Daoy (cell line): ENCODE data around the gene ADCY2. TPM values are rescaled to one million over a fixed set of nuclear protein-coding genes. Genes with fewer than 3 reads are reported as not detected.

Experiments
- DNase-seq: peaks from one replicate; pipeline ENCODE4 v3.0.0-alpha.2; 2015; ENCODE audit warnings: low read depth
- total RNA-seq: library from RNA; depleted of rRNA; stranded (reverse); fragments of >200 nt; shearing (Covaris generic); gene quantifications from 2 replicates; pipeline ENCODE4 v1.2.3, GENCODE V29; 2014

ADCY2 gene
- total RNA-seq, 1 experiment from 2014 or later, result 0.86 TPM

DNA sequence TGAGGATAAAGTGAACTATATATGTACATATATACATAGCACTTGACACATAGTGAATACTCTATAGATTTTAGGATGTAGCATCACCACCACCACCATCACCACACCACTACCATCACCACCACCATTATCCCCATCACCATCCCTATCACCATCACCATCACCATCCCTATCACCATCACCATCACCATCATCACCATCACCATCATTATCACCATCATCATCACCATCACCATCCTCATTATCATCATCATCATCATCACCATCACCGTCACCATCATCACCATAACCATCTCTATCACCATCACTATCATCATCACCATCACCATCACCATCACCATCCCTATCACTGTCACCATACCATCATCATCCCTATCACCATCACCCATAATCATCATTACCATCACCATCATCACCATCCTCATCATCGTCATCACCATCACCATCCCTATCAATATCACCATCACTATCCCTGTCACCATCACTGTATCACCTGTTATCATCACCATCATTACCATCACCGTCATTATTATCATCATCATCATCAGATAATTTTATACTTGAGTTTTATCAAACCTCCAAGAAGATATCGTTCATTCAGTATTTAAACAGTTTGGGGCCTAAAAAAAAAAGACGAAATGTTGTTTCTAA is 345.6 kb downstream of the ADCY2 start:
- no peak for DNase-seq

DNA sequence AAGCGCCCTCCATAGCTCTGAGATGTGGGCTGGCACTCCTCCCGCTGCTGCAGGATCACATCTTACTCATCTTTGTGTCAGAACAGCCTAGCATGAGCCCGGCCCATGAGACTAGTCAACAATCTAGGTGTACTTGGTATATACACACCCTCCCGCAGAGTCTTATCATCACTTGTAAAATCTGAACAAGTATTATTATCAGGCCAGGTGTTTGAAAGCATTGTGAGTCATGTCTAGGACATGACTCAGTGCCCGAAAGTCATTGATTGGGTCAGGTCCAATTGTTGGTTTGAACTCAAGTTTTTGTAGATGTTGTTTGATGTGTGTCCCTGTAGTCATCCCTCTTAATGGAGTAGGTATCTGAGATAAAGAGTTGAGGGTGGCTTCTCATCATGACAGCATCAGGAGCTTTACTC is 346.3 kb downstream of the ADCY2 start:
- DNase-seq, result peak; percentile 98

- peak; percentile 73 for DNase-seq
Measured at GRCh38 chr5:7745882-7746610, 350.1 kb downstream of the ADCY2 start.

- DNase-seq, result no peak
Measured at GRCh38 chr5:7747728-7748127, 351.8 kb downstream of the ADCY2 start.

- DNase-seq, result no peak
Measured at GRCh38 chr5:7749626-7750025, 353.7 kb downstream of the ADCY2 start.

DNA sequence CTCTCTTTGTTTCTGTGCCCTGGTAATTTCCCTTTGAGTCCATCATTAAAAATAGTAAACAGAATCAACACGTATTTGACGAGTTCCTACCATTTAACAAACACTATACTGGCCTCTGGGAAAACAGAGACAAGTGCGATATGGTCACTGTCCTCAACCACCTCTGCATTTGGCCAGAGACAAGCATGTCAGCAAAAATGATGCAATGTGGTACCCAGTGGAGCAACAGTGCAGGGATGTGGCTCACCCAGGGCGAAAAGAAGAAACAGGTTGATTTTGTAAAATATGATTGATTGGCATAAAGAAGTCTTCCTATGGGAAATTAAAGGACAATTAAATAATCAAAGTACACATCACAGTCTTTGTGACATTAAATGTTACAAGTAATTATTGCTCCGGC is 355.9 kb downstream of the ADCY2 start:
- no peak for DNase-seq

DNA sequence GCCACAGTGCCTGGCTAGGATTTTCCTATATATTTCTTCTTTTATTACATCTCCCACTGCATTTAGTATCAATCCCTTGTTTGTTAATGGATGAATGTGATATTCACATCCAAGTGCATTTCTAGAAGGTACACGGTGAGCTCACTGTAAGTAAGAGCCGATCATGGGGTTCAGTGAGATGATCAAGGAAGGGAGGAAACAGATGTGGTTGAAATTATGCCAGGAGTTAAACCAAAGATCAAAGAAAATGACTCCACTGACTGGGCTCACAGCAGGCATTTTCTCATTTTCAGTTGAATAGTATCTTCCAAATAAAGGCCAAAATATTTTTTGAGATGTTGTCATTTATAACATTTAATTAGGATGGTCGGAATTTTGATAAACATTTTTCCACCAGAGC is 357.2 kb downstream of the ADCY2 start:
- DNase-seq, result no peak

GRCh38 chr5:7753596-7753995 is 357.7 kb downstream of the ADCY2 start:
- DNase-seq, result no peak

DNA sequence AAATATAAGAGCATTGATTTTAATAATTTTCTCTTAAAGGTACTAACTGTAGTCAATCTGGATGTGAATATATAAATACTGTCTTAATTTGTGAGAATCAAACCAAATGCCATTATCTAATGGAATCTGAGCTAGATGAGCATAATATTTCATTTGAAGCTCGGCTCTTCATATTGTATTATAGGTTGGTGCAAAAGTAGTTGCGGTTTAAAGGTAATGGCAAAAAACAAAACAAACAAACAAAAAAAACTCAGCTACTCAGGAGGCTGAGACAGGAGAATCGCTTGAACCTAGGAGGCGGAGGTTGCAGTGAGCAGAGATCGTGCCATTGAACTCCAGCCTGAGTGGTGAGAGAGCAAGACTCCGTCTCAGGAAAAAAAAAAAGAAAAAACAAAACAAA is 358.6 kb downstream of the ADCY2 start:
- no peak for DNase-seq

DNA sequence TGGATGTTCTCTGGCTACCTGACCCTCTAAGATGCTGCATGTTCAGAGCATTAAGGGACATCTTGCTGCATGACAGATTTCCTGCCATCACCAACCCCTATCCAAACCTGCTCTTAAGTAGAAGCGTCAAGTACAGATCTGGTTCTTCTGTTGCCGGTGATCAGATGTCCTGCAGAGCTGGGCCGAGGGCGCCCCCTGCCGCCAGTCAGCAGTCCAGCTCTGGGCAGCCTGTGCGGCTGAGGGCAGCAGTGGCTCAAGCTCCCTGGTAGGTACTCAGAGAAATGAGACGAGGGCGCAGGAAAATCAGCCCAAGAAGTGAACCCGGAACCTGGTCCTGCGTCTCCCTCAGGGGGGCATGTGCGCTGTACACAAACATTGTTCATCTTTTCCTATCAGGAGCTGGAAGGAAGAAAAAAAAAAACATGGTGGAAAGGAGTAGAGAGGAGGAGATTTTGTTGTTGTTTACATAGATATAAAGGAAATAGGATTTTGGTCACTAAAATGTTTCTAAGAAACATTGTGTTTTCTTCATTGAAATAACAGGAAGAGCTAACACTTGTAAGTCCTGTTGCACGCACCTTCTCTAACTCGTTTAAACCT is 359.2 kb downstream of the ADCY2 start:
- DNase-seq, result peak; percentile 84

DNA sequence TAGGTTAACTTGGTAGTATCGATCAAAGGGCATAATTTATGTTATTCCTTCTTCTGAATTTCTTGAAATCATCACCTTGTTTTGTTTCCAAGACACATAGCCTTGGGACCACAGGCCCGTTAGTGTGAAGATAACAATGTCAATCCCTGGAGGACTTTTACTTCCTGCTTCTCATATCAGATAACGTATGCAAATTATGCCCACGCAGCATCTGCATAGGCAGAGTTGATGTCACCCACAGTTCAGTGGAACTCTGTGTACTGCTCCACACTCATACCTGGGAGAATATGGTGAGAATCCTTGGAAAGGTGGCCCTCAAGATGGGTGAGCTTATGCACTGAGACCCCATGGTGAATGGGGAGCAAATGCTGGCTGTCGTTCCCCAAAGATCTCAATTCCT is 360.0 kb downstream of the ADCY2 start:
- DNase-seq, result no peak

DNA sequence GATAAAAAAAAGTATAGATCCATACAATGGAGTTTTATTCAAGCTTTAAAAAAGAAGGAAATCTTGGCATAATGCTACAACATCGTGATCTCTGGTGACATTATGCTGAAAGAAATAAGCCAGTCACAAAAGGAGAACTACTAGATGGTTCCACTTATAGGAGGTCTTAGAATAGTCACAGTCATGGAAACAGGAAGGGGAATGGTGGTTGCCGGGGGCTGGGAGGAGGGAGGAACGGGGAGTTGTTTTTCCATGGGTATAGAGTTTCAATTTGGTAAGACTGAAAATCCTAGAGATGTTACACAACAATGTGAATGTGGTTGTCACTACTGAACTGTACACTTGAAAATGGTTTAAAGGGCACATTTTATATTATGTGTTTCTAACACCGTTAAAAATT is 360.5 kb downstream of the ADCY2 start:
- DNase-seq, result peak; percentile 57

DNA sequence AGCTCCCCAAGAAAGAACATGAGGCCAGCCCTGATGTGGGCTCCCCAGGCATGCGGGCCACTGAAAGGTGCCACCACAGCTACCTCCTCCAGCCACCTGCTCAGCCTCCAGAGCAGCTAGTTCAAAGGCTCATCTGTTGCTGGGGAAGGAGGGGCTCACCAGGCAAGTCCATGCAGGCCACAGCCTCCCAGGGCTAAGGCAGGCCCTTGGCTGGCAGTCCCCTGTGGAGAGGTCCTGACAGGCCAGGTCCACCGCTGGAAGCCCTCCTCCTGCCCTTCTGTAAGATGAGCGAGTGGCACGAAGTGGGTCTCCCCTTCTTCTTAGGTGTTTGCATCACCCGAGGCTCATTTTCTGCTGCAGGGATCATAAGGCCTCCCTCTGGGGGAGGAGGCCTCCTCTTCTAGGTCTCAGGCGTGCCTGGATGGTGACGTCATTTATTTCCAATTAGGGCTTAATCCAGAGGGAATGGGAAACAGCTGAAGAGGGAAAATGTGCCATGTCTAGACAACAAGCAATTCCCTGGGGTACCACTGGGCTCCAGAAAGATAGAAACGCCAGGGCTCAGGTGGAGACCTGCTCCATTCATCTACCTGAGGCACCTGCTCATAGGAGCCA is 363.4 kb downstream of the ADCY2 start:
- DNase-seq, result peak; percentile 54

DNA sequence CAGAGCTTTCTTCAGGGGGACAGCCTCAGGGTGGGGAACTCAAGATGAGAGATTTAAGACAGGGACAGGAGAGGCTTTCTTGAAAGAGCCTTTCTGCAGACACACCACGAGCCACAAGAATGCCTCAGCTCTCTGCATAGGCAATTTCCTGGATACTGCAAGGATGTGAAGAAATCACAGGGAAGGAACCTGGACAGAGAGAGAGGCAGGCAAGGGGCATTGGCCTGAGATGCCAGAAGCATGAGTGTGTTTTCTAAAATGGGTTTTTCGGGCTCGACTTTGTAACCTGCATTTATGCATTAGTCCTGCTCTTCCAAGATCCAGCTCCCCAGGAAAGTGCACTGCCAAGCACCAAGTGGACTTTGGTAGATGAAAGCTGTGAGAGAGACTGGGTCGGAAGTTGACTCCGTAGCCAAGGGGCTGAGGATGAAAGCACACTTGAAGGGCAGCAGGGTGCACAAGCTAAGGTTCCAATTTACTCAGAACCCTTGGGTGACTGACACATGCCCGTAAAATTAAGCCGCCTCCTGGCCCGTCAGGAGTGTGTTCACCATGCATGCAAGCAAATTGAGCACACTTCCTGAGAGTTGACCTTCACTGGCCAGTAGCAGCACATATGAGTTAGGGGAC is 364.1 kb downstream of the ADCY2 start:
- DNase-seq, result no peak

DNA sequence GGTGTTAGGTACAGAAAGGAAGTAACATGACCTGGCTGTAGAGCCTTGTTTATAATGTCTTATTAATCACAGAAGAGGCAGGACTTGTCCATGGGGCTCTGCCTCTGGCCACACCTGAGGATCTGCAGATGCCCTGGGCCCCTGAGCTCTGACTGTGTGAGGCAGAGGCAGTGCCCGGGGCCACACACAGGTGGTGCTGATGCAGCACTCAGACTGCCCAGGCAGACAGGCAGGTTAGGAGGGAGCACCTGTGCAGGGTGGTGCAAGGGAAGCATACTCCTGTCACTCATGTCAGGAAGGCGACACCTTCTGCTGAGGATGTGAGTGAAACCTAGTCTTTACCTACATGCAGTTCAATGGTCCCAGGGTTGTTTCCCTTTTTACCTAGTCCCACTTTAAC is 366.3 kb downstream of the ADCY2 start:
- no peak for DNase-seq

DNA sequence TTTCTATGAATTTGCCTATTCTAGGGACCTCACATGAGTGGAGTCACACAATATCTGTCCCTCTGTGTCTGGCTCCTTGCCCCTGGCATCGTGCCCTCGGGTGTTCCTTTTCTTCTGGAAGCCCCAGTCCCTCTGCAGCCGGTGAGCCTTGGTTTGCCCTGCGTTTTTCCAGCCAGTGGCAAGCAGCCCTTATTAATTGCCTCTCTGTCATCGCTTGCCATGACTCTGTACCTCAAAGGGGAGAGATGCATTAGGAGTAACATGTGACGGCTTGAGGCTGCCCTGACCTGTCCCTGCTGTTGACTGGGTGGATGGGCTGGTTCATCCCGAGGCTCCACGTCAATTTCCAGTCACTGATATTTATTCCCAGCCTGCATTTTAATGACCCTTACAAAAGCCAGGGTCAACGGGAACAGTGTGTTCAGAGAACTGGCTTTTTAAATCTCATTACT is 367.7 kb downstream of the ADCY2 start:
- DNase-seq, result no peak

- no peak for DNase-seq
Measured at GRCh38 chr5:7764452-7764851, 368.5 kb downstream of the ADCY2 start.

GRCh38 chr5:7770436-7770835 is 374.5 kb downstream of the ADCY2 start:
- no peak for DNase-seq

- no peak for DNase-seq
Measured at GRCh38 chr5:7772141-7772540, 376.2 kb downstream of the ADCY2 start.

GRCh38 chr5:7773178-7773577 is 377.2 kb downstream of the ADCY2 start:
- DNase-seq, result no peak

DNA sequence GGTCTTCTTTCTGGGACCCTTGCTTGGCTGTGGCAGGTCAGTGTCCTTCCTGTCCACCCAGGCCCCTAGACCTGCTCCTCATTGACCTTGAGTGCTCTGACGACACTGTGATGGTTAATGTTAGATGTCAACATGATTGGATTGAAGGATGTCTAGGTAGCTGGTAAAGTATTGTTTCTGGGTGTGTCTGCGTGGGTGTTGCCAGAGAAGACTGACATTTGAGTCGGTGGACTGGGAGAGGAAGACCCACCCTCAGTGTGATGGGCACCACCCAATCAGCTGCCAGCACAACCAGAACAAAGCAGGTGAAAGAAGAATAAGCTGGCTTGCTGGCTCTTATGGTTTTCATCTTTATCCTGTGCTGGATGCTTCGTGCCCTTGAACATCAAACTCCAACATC is 380.5 kb downstream of the ADCY2 start:
- DNase-seq, result no peak
